ENCODE results near the gene STIM2.
A peak's percentile ranks its signal among the peaks of the same experiment; 100 is the strongest.
"Not testable (repeated sequence)": the region's sequence is repeated elsewhere in the genome, so short reads cannot be mapped to it uniquely, and the experiment has no call there.

Gene STIM2

GRCh38 chr4:26953770-26954423, 93.3 kb downstream of the STIM2 start:
- DNase-seq: no peak

GRCh38 chr4:26955241-26955640, 94.6 kb downstream of the STIM2 start:
- no peak overlapping the region for H3K27ac Mint-ChIP-seq
- no peaks in the 10 kb centered on the region for H3K9me3 Mint-ChIP-seq
- H3K4me3 Mint-ChIP-seq: no peak overlapping the region
- H3K27me3 Mint-ChIP-seq: no peaks in the 10 kb centered on the region
- peaks cover 39% of the 10 kb centered on the region for H3K36me3 Mint-ChIP-seq (ENCODE audit: low read depth)
- no peak for DNase-seq
- H3K4me1 Mint-ChIP-seq (ENCODE audit: low read depth): peaks cover 59% of the 10 kb centered on the region

More at GRCh38 chr4:26953770-26954423, 93.3 kb downstream of the STIM2 start:
- no peak overlapping the region for H3K27ac Mint-ChIP-seq
- H3K27me3 Mint-ChIP-seq: no peaks in the 10 kb centered on the region
- H3K4me3 Mint-ChIP-seq: no peak overlapping the region
- H3K36me3 Mint-ChIP-seq (ENCODE audit: low read depth): peaks cover 33% of the 10 kb centered on the region
- H3K4me1 Mint-ChIP-seq (ENCODE audit: low read depth): peaks cover 47% of the 10 kb centered on the region
- peaks cover 2% of the 10 kb centered on the region for H3K9me3 Mint-ChIP-seq

GRCh38 chr4:26958925-26959653, 98.4 kb downstream of the STIM2 start:
- peaks cover 55% of the 10 kb centered on the region for H3K4me1 Mint-ChIP-seq (ENCODE audit: low read depth)
- H3K36me3 Mint-ChIP-seq (ENCODE audit: low read depth): peaks cover 45% of the 10 kb centered on the region
- no peak overlapping the region for H3K4me3 Mint-ChIP-seq

GRCh38 chr4:26959654-26960047, 99.0 kb downstream of the STIM2 start:
- peaks cover 45% of the 10 kb centered on the region for H3K36me3 Mint-ChIP-seq (ENCODE audit: low read depth)
- H3K4me3 Mint-ChIP-seq: no peak overlapping the region
- H3K27ac Mint-ChIP-seq: peak overlapping the region; percentile 70
- peaks cover 61% of the 10 kb centered on the region for H3K4me1 Mint-ChIP-seq (ENCODE audit: low read depth)
- no peaks in the 10 kb centered on the region for H3K27me3 Mint-ChIP-seq
- no peak for DNase-seq
- H3K9me3 Mint-ChIP-seq: no peaks in the 10 kb centered on the region

More at GRCh38 chr4:26958925-26959653, 98.4 kb downstream of the STIM2 start:
- no peaks in the 10 kb centered on the region for H3K27me3 Mint-ChIP-seq
- H3K27ac Mint-ChIP-seq: peak overlapping the region; percentile 70
- no peaks in the 10 kb centered on the region for H3K9me3 Mint-ChIP-seq
- no peak for DNase-seq

GRCh38 chr4:26962720-26963119, 102.1 kb downstream of the STIM2 start:
- H3K27me3 Mint-ChIP-seq: no peaks in the 10 kb centered on the region
- H3K4me3 Mint-ChIP-seq: no peak overlapping the region
- H3K27ac Mint-ChIP-seq: no peak overlapping the region
- peaks cover 53% of the 10 kb centered on the region for H3K36me3 Mint-ChIP-seq (ENCODE audit: low read depth)
- H3K9me3 Mint-ChIP-seq: no peaks in the 10 kb centered on the region
- H3K4me1 Mint-ChIP-seq (ENCODE audit: low read depth): peaks cover 62% of the 10 kb centered on the region
- no peak for DNase-seq

- no peak overlapping the region for H3K27ac Mint-ChIP-seq
- DNase-seq: no peak
- H3K36me3 Mint-ChIP-seq (ENCODE audit: low read depth): peaks cover 47% of the 10 kb centered on the region
- H3K4me1 Mint-ChIP-seq (ENCODE audit: low read depth): peaks cover 60% of the 10 kb centered on the region
- no peaks in the 10 kb centered on the region for H3K27me3 Mint-ChIP-seq
- no peaks in the 10 kb centered on the region for H3K9me3 Mint-ChIP-seq
- H3K4me3 Mint-ChIP-seq: no peak overlapping the region
Measured at GRCh38 chr4:26964512-26964911, 103.9 kb downstream of the STIM2 start.

GRCh38 chr4:26964994-26965393, 104.4 kb downstream of the STIM2 start:
- Mint-ChIP-seq H3K27me3 (no peaks in the 10 kb centered on the region), H3K9me3 (no peaks in the 10 kb centered on the region), H3K4me3 (no peak overlapping the region), H3K36me3 (ENCODE audit: low read depth) (peaks cover 44% of the 10 kb centered on the region), H3K4me1 (ENCODE audit: low read depth) (peaks cover 56% of the 10 kb centered on the region), H3K27ac (no peak overlapping the region)
- DNase-seq: no peak

GRCh38 chr4:26975464-26976181, 115.0 kb downstream of the STIM2 start:
- H3K27me3 Mint-ChIP-seq, H3K4me3 Mint-ChIP-seq, DNase-seq, H3K27ac Mint-ChIP-seq: not testable (repeated sequence)
- Mint-ChIP-seq H3K4me1 (ENCODE audit: low read depth) (peaks cover 71% of the 10 kb centered on the region), H3K9me3 (peaks cover 12% of the 10 kb centered on the region), H3K36me3 (ENCODE audit: low read depth) (peaks cover 19% of the 10 kb centered on the region)

- Mint-ChIP-seq H3K4me3 (no peak overlapping the region), H3K4me1 (ENCODE audit: low read depth) (peaks cover 57% of the 10 kb centered on the region), H3K27ac (no peak overlapping the region), H3K9me3 (no peaks in the 10 kb centered on the region), H3K27me3 (no peaks in the 10 kb centered on the region), H3K36me3 (ENCODE audit: low read depth) (peaks cover 20% of the 10 kb centered on the region)
- no peak for DNase-seq
Measured at GRCh38 chr4:26978387-26979053, 117.9 kb downstream of the STIM2 start.

- H3K9me3 Mint-ChIP-seq: no peaks in the 10 kb centered on the region
- H3K36me3 Mint-ChIP-seq (ENCODE audit: low read depth): peaks cover 29% of the 10 kb centered on the region
- H3K27me3 Mint-ChIP-seq: no peaks in the 10 kb centered on the region
- DNase-seq: no peak
- no peak overlapping the region for H3K4me3 Mint-ChIP-seq
- no peak overlapping the region for H3K27ac Mint-ChIP-seq
- peaks cover 50% of the 10 kb centered on the region for H3K4me1 Mint-ChIP-seq (ENCODE audit: low read depth)
Measured at GRCh38 chr4:26984896-26985295, 124.3 kb downstream of the STIM2 start.

- peaks cover 35% of the 10 kb centered on the region for H3K36me3 Mint-ChIP-seq (ENCODE audit: low read depth)
- DNase-seq: no peak
- H3K4me1 Mint-ChIP-seq (ENCODE audit: low read depth): peaks cover 55% of the 10 kb centered on the region
- peak overlapping the region; percentile 6 for H3K4me3 Mint-ChIP-seq
- no peaks in the 10 kb centered on the region for H3K27me3 Mint-ChIP-seq
- peak overlapping the region; percentile 26 for H3K27ac Mint-ChIP-seq
- H3K9me3 Mint-ChIP-seq: peaks cover 6% of the 10 kb centered on the region
Measured at GRCh38 chr4:26985873-26986272, 125.2 kb downstream of the STIM2 start.

GRCh38 chr4:26987191-26987590, 126.5 kb downstream of the STIM2 start:
- peaks cover 59% of the 10 kb centered on the region for H3K4me1 Mint-ChIP-seq (ENCODE audit: low read depth)

GRCh38 chr4:26991057-26991456, 130.4 kb downstream of the STIM2 start:
- peaks cover 32% of the 10 kb centered on the region for H3K4me1 Mint-ChIP-seq (ENCODE audit: low read depth)
- no peak overlapping the region for H3K4me3 Mint-ChIP-seq

More at GRCh38 chr4:26987191-26987590, 126.5 kb downstream of the STIM2 start:
- no peak overlapping the region for H3K4me3 Mint-ChIP-seq
- H3K27ac Mint-ChIP-seq: no peak overlapping the region
- peaks cover 9% of the 10 kb centered on the region for H3K9me3 Mint-ChIP-seq
- DNase-seq: no peak
- H3K36me3 Mint-ChIP-seq (ENCODE audit: low read depth): peaks cover 33% of the 10 kb centered on the region
- no peaks in the 10 kb centered on the region for H3K27me3 Mint-ChIP-seq

GRCh38 chr4:26992657-26993361, 132.2 kb downstream of the STIM2 start:
- no peak overlapping the region for H3K27ac Mint-ChIP-seq
- H3K9me3 Mint-ChIP-seq: peaks cover 9% of the 10 kb centered on the region
- peaks cover 44% of the 10 kb centered on the region for H3K36me3 Mint-ChIP-seq (ENCODE audit: low read depth)
- DNase-seq: no peak
- no peak overlapping the region for H3K4me3 Mint-ChIP-seq
- no peaks in the 10 kb centered on the region for H3K27me3 Mint-ChIP-seq
- peaks cover 29% of the 10 kb centered on the region for H3K4me1 Mint-ChIP-seq (ENCODE audit: low read depth)

More at GRCh38 chr4:26991057-26991456, 130.4 kb downstream of the STIM2 start:
- DNase-seq: no peak
- H3K9me3 Mint-ChIP-seq: peaks cover 9% of the 10 kb centered on the region
- no peaks in the 10 kb centered on the region for H3K27me3 Mint-ChIP-seq
- H3K27ac Mint-ChIP-seq: no peak overlapping the region
- peaks cover 37% of the 10 kb centered on the region for H3K36me3 Mint-ChIP-seq (ENCODE audit: low read depth)

Measured in activated T-cell treated with anti-CD3 and anti-CD28 coated beads, Interleukin-2, amount 50 U/mL, for 24 hours (primary cell).